Measurements from ENCODE around the gene KRT3.
"Not testable (repeated sequence)": the region's sequence is repeated elsewhere in the genome, so short reads cannot be mapped to it uniquely, and the experiment has no call there.

The KRT3 gene

DNA sequence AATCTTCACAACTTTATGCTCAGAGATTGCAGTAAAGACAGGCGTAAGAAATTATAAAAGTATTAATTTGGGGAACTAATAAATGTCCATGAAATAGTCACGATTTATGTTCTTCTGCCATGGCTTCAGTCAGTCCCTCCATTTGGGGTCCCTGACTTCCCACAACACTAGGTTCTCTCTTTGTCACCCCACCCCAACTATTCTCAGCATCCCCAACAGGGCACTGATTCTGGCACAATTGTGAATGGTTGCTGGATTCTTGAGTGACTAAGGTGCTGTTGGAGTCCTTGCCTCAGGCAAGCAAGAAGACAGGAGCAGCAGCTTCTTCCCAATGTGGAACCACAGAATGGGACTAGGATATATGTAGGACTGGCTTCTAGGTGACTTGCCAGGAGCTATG lies 34.1 kb downstream of the KRT3 start:
- TF ChIP-seq CTCF (IDR thresholded peaks at IDR 0.05; ENCODE audit: insufficient read depth, low read length, poor library complexity, severe bottlenecking) (no peak), EZH2phosphoT487 (conservative IDR thresholded peaks at IDR 0.05; ENCODE audit: low read length) (no peak)
- Histone ChIP-seq H3K27me3 (ENCODE audit: low read length) (no peaks in the 10 kb centered on the region), H3K4me3 (ENCODE audit: insufficient read depth, low read length, poor library complexity, severe bottlenecking) (no peak overlapping the region), H3K9ac (ENCODE audit: low read length) (no peak overlapping the region), H3K9me3 (ENCODE audit: insufficient read depth, low read length) (peaks cover 9% of the 10 kb centered on the region; the same call in 1 of the 2 replicates), H2AFZ (ENCODE audit: low read depth, low read length, severe bottlenecking) (no peak overlapping the region), H3K79me2 (ENCODE audit: insufficient read depth, low read length) (no peaks in the 10 kb centered on the region), H3F3A (ENCODE audit: insufficient read depth) (no peaks in the 10 kb centered on the region), H3K27ac (ENCODE audit: low read depth, low read length) (no peak overlapping the region), H3K36me3 (ENCODE audit: low read length) (no peaks in the 10 kb centered on the region), H3K4me2 (ENCODE audit: low read depth, low read length, poor library complexity, severe bottlenecking) (no peak overlapping the region), H3K9me2 (replicated peaks; ENCODE audit: insufficient read depth, low read length) (no peaks in the 10 kb centered on the region), H4K20me1 (ENCODE audit: low read depth, low read length) (no peaks in the 10 kb centered on the region)

DNA sequence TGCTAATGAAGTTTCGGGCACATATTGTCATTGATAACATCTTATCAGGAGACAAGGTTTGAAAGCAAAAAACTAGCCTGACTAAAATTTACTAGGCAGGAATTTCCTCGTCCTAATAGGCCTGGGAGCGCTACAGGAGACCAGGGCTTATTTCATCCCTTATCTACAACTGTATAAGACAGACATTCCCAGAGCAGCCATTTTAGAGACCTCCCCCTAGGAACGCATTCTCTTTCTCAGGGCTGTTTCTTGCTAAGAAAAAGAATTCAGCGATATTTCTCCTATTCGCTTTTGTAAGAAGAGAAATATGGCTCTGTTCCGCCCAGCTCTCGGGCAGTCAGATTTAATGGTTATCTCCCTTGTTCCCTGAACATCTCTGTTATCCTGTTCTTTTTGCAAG lies 34.7 kb downstream of the KRT3 start:
- H3K9ac ChIP-seq (ENCODE audit: low read length); H3K27ac ChIP-seq (ENCODE audit: low read depth, low read length); H3K4me2 ChIP-seq (ENCODE audit: low read depth, low read length, poor library complexity, severe bottlenecking); H3K27me3 ChIP-seq (ENCODE audit: low read length); H2AFZ ChIP-seq (ENCODE audit: low read depth, low read length, severe bottlenecking); H3K79me2 ChIP-seq (ENCODE audit: insufficient read depth, low read length); H4K20me1 ChIP-seq (ENCODE audit: low read depth, low read length); H3K4me3 ChIP-seq (ENCODE audit: insufficient read depth, low read length, poor library complexity, severe bottlenecking); H3K36me3 ChIP-seq (ENCODE audit: low read length); H3K9me2 ChIP-seq (replicated peaks; ENCODE audit: insufficient read depth, low read length); H3K9me3 ChIP-seq (ENCODE audit: insufficient read depth, low read length); H3F3A ChIP-seq (ENCODE audit: insufficient read depth): not testable (repeated sequence)

DNA sequence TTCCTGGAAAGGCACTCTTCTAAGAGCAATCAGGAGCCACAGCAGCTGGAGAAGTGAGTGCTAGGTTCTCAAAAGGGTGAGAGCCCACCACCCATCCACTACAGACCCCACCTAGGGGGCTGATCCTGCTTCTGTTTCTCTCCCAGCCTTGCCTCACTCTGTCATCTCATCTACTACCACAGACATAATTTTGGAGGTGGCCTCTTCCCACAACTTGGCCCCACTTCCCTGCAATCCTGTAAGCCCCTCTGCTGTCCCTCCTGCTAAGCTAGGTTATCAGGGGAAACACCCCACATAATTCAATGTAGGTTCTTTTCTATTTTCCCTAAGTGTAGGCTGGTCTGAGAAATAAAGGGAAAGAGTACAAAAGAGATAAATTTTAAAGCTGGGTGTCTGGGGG lies 35.3 kb downstream of the KRT3 start:
- H3K36me3 ChIP-seq (ENCODE audit: low read length): no peaks in the 10 kb centered on the region
- no peak overlapping the region for H3K4me2 ChIP-seq (ENCODE audit: low read depth, low read length, poor library complexity, severe bottlenecking)
- no peak overlapping the region for H3K9ac ChIP-seq (ENCODE audit: low read length)
- H3K9me3 ChIP-seq (ENCODE audit: insufficient read depth, low read length): peaks cover 9% of the 10 kb centered on the region; the same call in 1 of the 2 replicates
- H3K27me3 ChIP-seq (ENCODE audit: low read length): no peaks in the 10 kb centered on the region
- no peaks in the 10 kb centered on the region for H4K20me1 ChIP-seq (ENCODE audit: low read depth, low read length)
- no peak overlapping the region for H3K27ac ChIP-seq (ENCODE audit: low read depth, low read length)
- no peaks in the 10 kb centered on the region for H3F3A ChIP-seq (ENCODE audit: insufficient read depth)
- no peak for TF ChIP-seq EZH2phosphoT487 (conservative IDR thresholded peaks at IDR 0.05; ENCODE audit: low read length)
- no peak for TF ChIP-seq CTCF (IDR thresholded peaks at IDR 0.05; ENCODE audit: insufficient read depth, low read length, poor library complexity, severe bottlenecking)
- H3K9me2 ChIP-seq (replicated peaks; ENCODE audit: insufficient read depth, low read length): no peaks in the 10 kb centered on the region
- H3K79me2 ChIP-seq (ENCODE audit: insufficient read depth, low read length): no peaks in the 10 kb centered on the region
- H3K4me3 ChIP-seq (ENCODE audit: insufficient read depth, low read length, poor library complexity, severe bottlenecking): no peak overlapping the region
- H2AFZ ChIP-seq (ENCODE audit: low read depth, low read length, severe bottlenecking): no peak overlapping the region

DNA sequence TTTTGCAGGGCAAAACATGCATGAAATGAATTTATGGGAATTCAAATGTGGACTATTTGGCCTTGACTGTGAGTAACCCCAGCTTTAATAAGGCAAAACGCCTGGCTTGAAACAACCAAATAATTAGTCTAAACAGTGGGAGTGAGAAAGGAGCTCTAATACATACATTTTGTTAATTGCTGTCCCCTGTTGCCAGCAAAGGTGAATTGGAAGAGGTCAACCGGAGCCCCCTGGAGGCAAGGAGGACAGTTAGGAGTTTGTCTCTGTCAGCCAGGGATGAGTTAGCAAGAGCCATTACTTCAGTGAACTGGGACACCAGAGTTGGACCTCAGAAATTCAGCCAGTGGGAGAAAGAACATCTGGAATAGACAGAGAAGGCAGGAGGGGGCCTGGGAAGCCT lies 36.2 kb downstream of the KRT3 start:
- H3K4me2 ChIP-seq (ENCODE audit: low read depth, low read length, poor library complexity, severe bottlenecking): no peak overlapping the region
- no peak overlapping the region for H3K27ac ChIP-seq (ENCODE audit: low read depth, low read length)
- no peaks in the 10 kb centered on the region for H3K79me2 ChIP-seq (ENCODE audit: insufficient read depth, low read length)
- H3K9me3 ChIP-seq (ENCODE audit: insufficient read depth, low read length): peaks cover 9% of the 10 kb centered on the region; the same call in 1 of the 2 replicates
- no peak overlapping the region for H3K4me3 ChIP-seq (ENCODE audit: insufficient read depth, low read length, poor library complexity, severe bottlenecking)
- H3K36me3 ChIP-seq (ENCODE audit: low read length): no peaks in the 10 kb centered on the region
- H3F3A ChIP-seq (ENCODE audit: insufficient read depth): no peaks in the 10 kb centered on the region
- no peaks in the 10 kb centered on the region for H4K20me1 ChIP-seq (ENCODE audit: low read depth, low read length)
- no peak overlapping the region for H3K9ac ChIP-seq (ENCODE audit: low read length)
- H3K27me3 ChIP-seq (ENCODE audit: low read length): no peaks in the 10 kb centered on the region
- no peak overlapping the region for H2AFZ ChIP-seq (ENCODE audit: low read depth, low read length, severe bottlenecking)
- no peak for TF ChIP-seq EZH2phosphoT487 (conservative IDR thresholded peaks at IDR 0.05; ENCODE audit: low read length)
- no peak for TF ChIP-seq CTCF (IDR thresholded peaks at IDR 0.05; ENCODE audit: insufficient read depth, low read length, poor library complexity, severe bottlenecking)
- H3K9me2 ChIP-seq (replicated peaks; ENCODE audit: insufficient read depth, low read length): no peaks in the 10 kb centered on the region

All from SU-DHL-6 (cell line).